KMS-11 (cell line): ENCODE measurements around the gene ARFGAP1.

ENCODE experiments used
- H2AFZ ChIP-seq: fragments of 200-600 bp; sonication (generic); 2 replicates; pipeline ENCODE4 v1.6.1; 2016; ENCODE audit warnings: antibody characterized with exemption, mixed run types, low read depth
- H3K27ac ChIP-seq: fragments of 200-600 bp; sonication (generic); 2 replicates; pipeline ENCODE4 v1.6.1; 2016; ENCODE audit warnings: mild to moderate bottlenecking, mixed run types
- H3K27me3 ChIP-seq: fragments of 200-600 bp; sonication (generic); 2 replicates; pipeline ENCODE4 v1.6.1; 2017; ENCODE audit warnings: mild to moderate bottlenecking, low read depth, mixed run types, moderate library complexity; ENCODE audit not compliant: insufficient read depth
- H3K36me3 ChIP-seq: fragments of 200-600 bp; sonication (generic); 2 replicates; pipeline ENCODE4 v1.6.1; 2017; ENCODE audit warnings: mild to moderate bottlenecking, mixed run types; ENCODE audit not compliant: insufficient read depth
- H3K4me1 ChIP-seq: fragments of 200-600 bp; sonication (generic); 2 replicates; pipeline ENCODE4 v1.6.1; 2016; ENCODE audit warnings: mild to moderate bottlenecking, low read depth, mixed run types; ENCODE audit not compliant: poor library complexity, severe bottlenecking
- H3K4me2 ChIP-seq: fragments of 200-600 bp; sonication (generic); 2 replicates; pipeline ENCODE4 v1.7.0; 2016; ENCODE audit warnings: mild to moderate bottlenecking, mixed run types
- H3K4me3 ChIP-seq: fragments of 200-600 bp; sonication (generic); IDR thresholded peaks from 2 replicates; pipeline ENCODE4 v1.6.1; 2017; ENCODE audit warnings: low read depth, low read length, mixed read lengths; ENCODE audit not compliant: insufficient read depth
- H3K79me2 ChIP-seq: fragments of 200-600 bp; sonication (generic); 2 replicates; pipeline ENCODE4 v1.6.1; 2016; ENCODE audit warnings: low read depth, mixed run types; ENCODE audit not compliant: insufficient read depth
- H3K9ac ChIP-seq: fragments of 200-600 bp; sonication (generic); 2 replicates; pipeline ENCODE4 v1.6.1; 2016; ENCODE audit warnings: mild to moderate bottlenecking, mixed run types
- H4K20me1 ChIP-seq: fragments of 200-600 bp; sonication (generic); 2 replicates; pipeline ENCODE4 v1.6.1; 2016; ENCODE audit warnings: mild to moderate bottlenecking, mixed run types; ENCODE audit not compliant: insufficient read depth
- TF ChIP-seq, protein P1 (sequence below): fragments of 200-600 bp; sonication (generic); conservative IDR thresholded peaks from 2 replicates; pipeline ENCODE4 v1.6.1; 2017; ENCODE audit warnings: low read depth, mild to moderate bottlenecking, antibody characterized with exemption, low read length, moderate library complexity, mixed read lengths

ARFGAP1 gene

DNA sequence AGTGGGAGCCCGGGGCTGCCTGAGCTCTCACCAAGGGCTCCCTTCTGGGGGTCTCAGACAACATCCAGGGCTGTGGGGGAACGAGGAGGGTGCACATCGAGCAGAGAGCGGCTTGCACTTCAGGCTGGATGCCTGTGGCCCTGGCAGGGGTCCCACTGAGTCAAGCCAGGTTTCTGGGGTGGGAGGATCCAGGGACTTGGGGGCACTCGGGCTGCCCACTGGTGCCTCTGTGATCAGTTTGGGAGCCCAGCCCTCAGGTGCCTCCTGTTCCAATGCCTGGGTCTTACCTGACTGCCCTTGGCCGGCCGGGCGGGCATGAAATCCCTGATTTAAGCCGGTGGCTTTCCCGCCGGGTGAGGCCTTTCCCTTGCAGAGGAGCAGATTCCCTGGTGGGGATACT is 20.8 kb downstream of the ARFGAP1 start:
- Histone ChIP-seq H3K4me2 (no peak overlapping the region), H3K36me3 (no peaks in the 10 kb centered on the region), H3K4me1 (peaks cover 3% of the 10 kb centered on the region), H4K20me1 (no peaks in the 10 kb centered on the region), H3K79me2 (no peaks in the 10 kb centered on the region), H3K9ac (no peak overlapping the region), H3K27ac (no peak overlapping the region), H2AFZ (no peak overlapping the region), H3K4me3 (no peak overlapping the region), H3K27me3 (peaks cover 72% of the 10 kb centered on the region)
- TF ChIP-seq, protein P1, sequence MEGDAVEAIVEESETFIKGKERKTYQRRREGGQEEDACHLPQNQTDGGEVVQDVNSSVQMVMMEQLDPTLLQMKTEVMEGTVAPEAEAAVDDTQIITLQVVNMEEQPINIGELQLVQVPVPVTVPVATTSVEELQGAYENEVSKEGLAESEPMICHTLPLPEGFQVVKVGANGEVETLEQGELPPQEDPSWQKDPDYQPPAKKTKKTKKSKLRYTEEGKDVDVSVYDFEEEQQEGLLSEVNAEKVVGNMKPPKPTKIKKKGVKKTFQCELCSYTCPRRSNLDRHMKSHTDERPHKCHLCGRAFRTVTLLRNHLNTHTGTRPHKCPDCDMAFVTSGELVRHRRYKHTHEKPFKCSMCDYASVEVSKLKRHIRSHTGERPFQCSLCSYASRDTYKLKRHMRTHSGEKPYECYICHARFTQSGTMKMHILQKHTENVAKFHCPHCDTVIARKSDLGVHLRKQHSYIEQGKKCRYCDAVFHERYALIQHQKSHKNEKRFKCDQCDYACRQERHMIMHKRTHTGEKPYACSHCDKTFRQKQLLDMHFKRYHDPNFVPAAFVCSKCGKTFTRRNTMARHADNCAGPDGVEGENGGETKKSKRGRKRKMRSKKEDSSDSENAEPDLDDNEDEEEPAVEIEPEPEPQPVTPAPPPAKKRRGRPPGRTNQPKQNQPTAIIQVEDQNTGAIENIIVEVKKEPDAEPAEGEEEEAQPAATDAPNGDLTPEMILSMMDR: no peak

DNA sequence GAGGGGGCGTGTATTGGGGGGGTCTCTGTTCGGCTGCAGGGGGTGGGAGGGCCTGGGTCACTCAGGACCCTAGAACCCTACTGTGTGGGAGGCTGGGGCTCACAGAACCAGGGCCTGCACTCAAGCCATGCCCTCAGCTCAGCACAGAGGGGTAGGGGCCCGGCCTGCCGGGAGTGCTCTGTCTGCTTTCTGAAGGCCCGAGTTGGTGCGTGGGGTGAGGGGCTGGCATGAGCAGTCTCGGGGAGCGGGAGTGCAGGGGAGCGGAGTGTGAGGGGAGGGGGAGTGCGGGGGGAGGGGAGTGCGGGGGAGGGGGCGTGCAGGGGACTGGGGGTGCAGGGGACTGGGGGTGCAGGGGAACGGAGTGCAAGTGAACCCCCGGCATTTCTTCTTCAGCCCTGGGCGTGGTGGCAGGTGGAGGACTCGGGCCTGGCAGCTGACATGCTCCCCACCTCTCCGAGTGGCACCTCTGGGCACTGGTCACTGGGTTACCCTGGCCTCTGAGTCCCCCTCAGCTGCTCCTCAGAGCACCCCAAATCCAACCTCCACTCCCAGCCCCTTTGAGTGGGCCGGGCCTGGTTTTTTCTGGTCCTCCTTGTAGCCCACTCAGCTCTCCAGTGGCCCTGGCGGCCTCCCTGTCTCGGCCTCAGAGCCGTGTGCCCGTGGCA is 21.4 kb downstream of the ARFGAP1 start:
- no peak overlapping the region for H3K9ac ChIP-seq
- no peak overlapping the region for H2AFZ ChIP-seq
- no peaks in the 10 kb centered on the region for H3K79me2 ChIP-seq
- peaks cover 77% of the 10 kb centered on the region for H3K27me3 ChIP-seq
- no peak overlapping the region for H3K27ac ChIP-seq
- H4K20me1 ChIP-seq: no peaks in the 10 kb centered on the region
- H3K4me1 ChIP-seq: peaks cover 3% of the 10 kb centered on the region
- TF ChIP-seq, protein P1: no peak
- no peak overlapping the region for H3K4me2 ChIP-seq
- no peak overlapping the region for H3K4me3 ChIP-seq
- H3K36me3 ChIP-seq: no peaks in the 10 kb centered on the region

DNA sequence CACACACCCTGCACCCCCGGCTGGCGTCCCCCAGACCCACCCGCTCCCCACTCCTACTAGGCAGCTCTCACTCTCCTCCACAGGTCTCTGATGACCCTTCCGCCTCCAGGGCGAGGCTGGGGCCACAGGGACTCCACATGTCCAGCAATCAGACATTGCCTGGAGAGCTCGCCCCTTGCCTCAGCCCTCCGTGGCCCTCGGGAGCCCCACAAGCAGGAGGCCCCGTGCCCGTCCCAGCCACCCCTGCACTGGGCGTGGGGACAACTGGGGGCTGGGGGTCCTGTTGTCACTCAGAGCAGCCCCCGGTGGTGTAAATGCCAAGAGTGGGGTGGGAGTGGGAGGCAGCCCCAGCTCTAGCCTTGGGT is 21.9 kb downstream of the ARFGAP1 start:
- Histone ChIP-seq H3K79me2 (no peaks in the 10 kb centered on the region), H3K27me3 (peaks cover 83% of the 10 kb centered on the region), H3K4me1 (peaks cover 3% of the 10 kb centered on the region), H3K9ac (no peak overlapping the region), H4K20me1 (no peaks in the 10 kb centered on the region), H2AFZ (no peak overlapping the region), H3K36me3 (no peaks in the 10 kb centered on the region), H3K4me2 (no peak overlapping the region), H3K27ac (no peak overlapping the region), H3K4me3 (no peak overlapping the region)
- TF ChIP-seq, protein P1: no peak

DNA sequence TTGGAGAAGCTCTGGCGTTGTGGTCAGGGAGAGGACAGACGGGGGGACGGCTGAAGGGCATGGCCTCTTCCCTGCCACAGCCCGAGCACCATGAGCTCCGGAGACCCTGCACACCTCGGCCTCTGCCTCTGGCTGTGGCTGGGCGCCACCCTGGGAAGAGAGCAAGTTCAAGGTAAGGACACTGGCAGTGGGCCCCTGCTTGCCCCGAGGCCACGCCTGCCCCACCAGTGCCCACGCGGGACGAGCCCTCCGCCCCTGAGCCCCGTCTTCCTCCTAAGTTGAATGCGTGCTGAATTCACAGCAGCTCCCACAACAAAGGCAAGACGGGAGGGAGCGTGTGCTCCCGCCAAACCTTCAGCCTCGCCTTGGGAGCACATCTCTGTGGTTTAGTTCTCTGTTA is 22.4 kb downstream of the ARFGAP1 start:
- H3K4me3 ChIP-seq: no peak overlapping the region
- peaks cover 3% of the 10 kb centered on the region for H3K4me1 ChIP-seq
- TF ChIP-seq, protein P1: no peak
- H4K20me1 ChIP-seq: no peaks in the 10 kb centered on the region
- H3K27ac ChIP-seq: no peak overlapping the region
- no peak overlapping the region for H2AFZ ChIP-seq
- H3K36me3 ChIP-seq: no peaks in the 10 kb centered on the region
- no peak overlapping the region for H3K9ac ChIP-seq
- no peaks in the 10 kb centered on the region for H3K79me2 ChIP-seq
- peaks cover 88% of the 10 kb centered on the region for H3K27me3 ChIP-seq
- no peak overlapping the region for H3K4me2 ChIP-seq
